Measurements from ENCODE around the gene IRAK2.

IRAK2 gene

DNA sequence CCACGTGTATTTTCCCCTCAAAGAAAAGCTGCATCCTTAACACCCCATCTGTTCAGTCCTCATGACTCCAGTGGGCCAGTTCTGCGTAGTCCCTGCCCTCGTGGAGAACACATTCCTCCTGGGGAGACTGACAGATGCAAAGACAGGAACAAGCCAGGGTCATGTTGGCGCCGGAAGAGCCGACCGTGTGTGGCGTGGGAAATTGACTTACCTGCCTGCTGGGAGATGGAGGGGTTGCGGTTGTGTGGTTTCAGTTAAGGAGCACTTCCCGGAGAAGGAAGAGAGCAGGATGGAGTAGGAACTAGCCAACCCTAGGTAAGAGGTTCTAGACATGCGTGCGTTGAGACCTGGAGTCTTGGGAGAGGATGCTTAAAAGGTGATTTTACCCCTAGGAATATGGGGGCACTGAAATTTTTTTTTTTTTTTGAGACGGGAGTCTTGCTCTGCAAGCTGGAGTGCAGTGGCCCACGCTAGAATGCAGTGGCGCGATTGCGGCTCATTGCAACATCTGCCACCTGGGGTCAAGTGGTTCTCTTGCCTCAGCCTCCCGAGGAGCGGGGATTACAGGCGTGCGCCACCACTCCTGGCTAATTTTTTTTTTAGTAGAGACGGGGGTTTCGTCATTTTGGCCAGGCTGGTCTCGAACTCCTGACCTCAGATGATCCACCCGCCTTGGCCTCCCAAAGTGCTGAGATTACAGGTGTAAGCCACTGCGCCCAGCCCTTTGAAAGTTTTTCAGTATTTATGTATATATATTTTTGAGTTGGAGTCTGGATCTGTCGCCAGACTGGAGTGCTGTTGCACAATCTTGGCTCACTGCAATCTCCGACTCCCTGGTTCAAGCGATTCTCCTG, 21.8 kb upstream of the IRAK2 start:
- CTCF ChIA-PET, result interaction anchor here (2.0 kb wide), 1 partner anchor 9 kb away, joined by 7 read pairs; no protein-coding TSS in a partner anchor
- POLR2A ChIA-PET, result no interaction called here
- peak; percentile 30 for DNase-seq (ENCODE audit: extremely low spot score)
- no peak for TF ChIP-seq CTCF (IDR thresholded peaks at IDR 0.05; ENCODE audit: control extremely low read depth, extremely low read depth, low read depth, missing control alignments)

DNA sequence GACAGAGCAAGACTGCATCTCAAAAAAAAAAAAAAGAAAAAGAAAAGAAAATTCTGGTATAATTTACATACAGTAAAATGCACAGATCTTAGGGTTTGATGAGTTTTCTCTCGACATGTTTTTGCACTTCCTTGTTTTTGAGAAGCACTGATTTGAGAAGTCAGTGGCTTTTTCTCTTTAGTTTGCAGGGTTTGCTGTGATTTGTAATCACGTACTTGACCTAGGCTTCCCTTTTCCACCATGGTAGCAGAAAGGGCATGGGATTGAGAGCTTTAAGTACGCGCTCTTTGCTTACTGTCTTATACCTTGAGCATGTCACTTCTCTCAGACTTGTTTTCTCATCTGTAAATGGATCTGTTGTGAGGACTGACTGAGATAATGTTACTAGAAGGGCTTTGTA, 19.0 kb upstream of the IRAK2 start:
- TF ChIP-seq CTCF (IDR thresholded peaks at IDR 0.05; ENCODE audit: control extremely low read depth, extremely low read depth, low read depth, missing control alignments), result no peak
- DNase-seq (ENCODE audit: extremely low spot score), result no peak
- CTCF ChIA-PET, result interaction anchor here (1.0 to 1.4 kb wide), 2 partner anchors 18 to 47 kb away, joined by 3 to 4 read pairs; no protein-coding TSS in a partner anchor
- POLR2A ChIA-PET, result no interaction called here

GRCh38 chr3:10149226-10149625, 15.5 kb upstream of the IRAK2 start:
- CTCF ChIA-PET, result interaction anchor here (1.1 kb wide), 1 partner anchor 112 kb away, joined by 3 read pairs; no protein-coding TSS in a partner anchor
- TF ChIP-seq CTCF (IDR thresholded peaks at IDR 0.05; ENCODE audit: control extremely low read depth, extremely low read depth, low read depth, missing control alignments), result no peak
- POLR2A ChIA-PET, result no interaction called here
- DNase-seq (ENCODE audit: extremely low spot score), result no peak

DNA sequence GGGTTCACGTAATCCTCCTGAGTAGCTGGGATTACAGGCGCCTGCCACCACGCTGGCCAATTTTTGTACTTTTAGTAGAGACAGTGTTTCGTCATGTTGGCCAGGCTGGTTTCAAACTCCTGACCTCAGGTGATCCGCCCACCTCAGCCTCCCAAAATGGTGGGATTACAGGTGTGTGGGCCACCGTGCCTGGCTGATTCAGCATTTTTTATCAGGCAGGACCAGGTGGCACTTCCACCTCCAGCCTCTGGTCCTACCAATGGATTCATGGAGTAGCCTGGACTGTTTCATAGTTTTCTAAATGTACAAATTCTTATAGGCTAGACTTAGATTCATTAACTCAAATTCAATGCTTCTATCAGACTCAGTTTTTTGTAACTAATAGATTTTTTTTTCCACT, 13.7 kb upstream of the IRAK2 start:
- POLR2A ChIA-PET, result no interaction called here
- CTCF ChIA-PET, result interaction anchor here (1.2 to 1.6 kb wide), 3 partner anchors 9 to 13 kb away, joined by 3 to 7 read pairs (median 6); partner anchors contain the start of gene VHL
- DNase-seq (ENCODE audit: extremely low spot score), result no peak
- no peak for TF ChIP-seq CTCF (IDR thresholded peaks at IDR 0.05; ENCODE audit: control extremely low read depth, extremely low read depth, low read depth, missing control alignments)

GRCh38 chr3:10154335-10155122, 10.2 kb upstream of the IRAK2 start:
- ChIA-PET POLR2A (no interaction called here), CTCF (interaction anchor here (0.8 to 1.3 kb wide), 4 partner anchors 11 to 60 kb away, joined by 3 to 4 read pairs (median 3); no protein-coding TSS in a partner anchor)
- no peak for TF ChIP-seq CTCF (IDR thresholded peaks at IDR 0.05; ENCODE audit: control extremely low read depth, extremely low read depth, low read depth, missing control alignments)
- no peak for DNase-seq (ENCODE audit: extremely low spot score)

- CTCF ChIA-PET, result interaction anchor here (0.8 kb wide), 1 partner anchor 59 kb away, joined by 3 read pairs; no protein-coding TSS in a partner anchor
Measured at GRCh38 chr3:10155123-10155472, 9.6 kb upstream of the IRAK2 start.

More at GRCh38 chr3:10155123-10155472, 9.6 kb upstream of the IRAK2 start:
- POLR2A ChIA-PET, result no interaction called here
- no peak for TF ChIP-seq CTCF (IDR thresholded peaks at IDR 0.05; ENCODE audit: control extremely low read depth, extremely low read depth, low read depth, missing control alignments)
- no peak for DNase-seq (ENCODE audit: extremely low spot score)
